ENCODE measurements around the gene DRD2. TPM values are rescaled to one million over a fixed set of nuclear protein-coding genes. Genes with fewer than 3 reads are reported as not detected.

Gene DRD2
- total and polyA plus RNA-seq, 4 donors = not detected

GRCh38 chr11:113420808-113421207 lies 54.4 kb downstream of the DRD2 start:
- no peak overlapping the region for H3K9ac ChIP-seq (ENCODE audit: low read depth in 1 of 2, low read length in 2 of 2)
- no peak for TF ChIP-seq TAF1 (conservative IDR thresholded peaks at IDR 0.05)
- no peak for TF ChIP-seq FOXA1 (IDR thresholded peaks at IDR 0.05)
- TF ChIP-seq NR2F2 (IDR thresholded peaks at IDR 0.05) = no peak
- TF ChIP-seq HNF4G (IDR thresholded peaks at IDR 0.05) = no peak
- TF ChIP-seq EGR1 (IDR thresholded peaks at IDR 0.05; ENCODE audit: low read depth in 2 of 2) = no peak
- TF ChIP-seq ATF3 (IDR thresholded peaks at IDR 0.05) = no peak
- TF ChIP-seq FOXA2 (IDR thresholded peaks at IDR 0.05) = no peak
- TF ChIP-seq MAX (IDR thresholded peaks at IDR 0.05) = no peak
- TF ChIP-seq CTCF (IDR thresholded peaks at IDR 0.05; ENCODE audit: low read depth, low read length, missing input control) = no peak
- TF ChIP-seq REST (IDR thresholded peaks at IDR 0.05) = no peak
- no peak for TF ChIP-seq RAD21 (IDR thresholded peaks at IDR 0.05)
- TF ChIP-seq JUND (IDR thresholded peaks at IDR 0.05) = no peak
- no peak for TF ChIP-seq SP1 (IDR thresholded peaks at IDR 0.05)
- no peaks in the 10 kb centered on the region for H3K36me3 ChIP-seq (ENCODE audit: control insufficient read depth in 4 of 4, insufficient read depth in 3 of 4, low read depth in 1 of 4, low read length in 3 of 4)
- DNase-seq (ENCODE audit: low spot score) = no peak
- no peak overlapping the region for H3K27ac ChIP-seq (ENCODE audit: low read depth in 1 of 2, low read length in 2 of 2)
- WGBS = 47% methylated on average over 2 of the region's 2 CpGs
- no peaks in the 10 kb centered on the region for H3K4me1 ChIP-seq (ENCODE audit: control insufficient read depth in 4 of 4, insufficient read depth in 4 of 4, low read length in 3 of 4)
- no peak overlapping the region for H3K4me3 ChIP-seq (ENCODE audit: low read depth in 1 of 3, low read length in 3 of 3)
- H3K27me3 ChIP-seq (ENCODE audit: control insufficient read depth in 4 of 4, insufficient read depth in 4 of 4, low read length in 3 of 4) = no peaks in the 10 kb centered on the region
- no peaks in the 10 kb centered on the region for H3K9me3 ChIP-seq (ENCODE audit: control insufficient read depth in 4 of 4, low read length in 3 of 4)

- Histone ChIP-seq H3K4me1 (ENCODE audit: control insufficient read depth in 4 of 4, insufficient read depth in 4 of 4, low read length in 3 of 4) (no peaks in the 10 kb centered on the region), H3K9me3 (ENCODE audit: control insufficient read depth in 4 of 4, low read length in 3 of 4) (no peaks in the 10 kb centered on the region), H3K27ac (ENCODE audit: low read depth in 1 of 2, low read length in 2 of 2) (no peak overlapping the region), H3K27me3 (ENCODE audit: control insufficient read depth in 4 of 4, insufficient read depth in 4 of 4, low read length in 3 of 4) (no peaks in the 10 kb centered on the region), H3K36me3 (ENCODE audit: control insufficient read depth in 4 of 4, insufficient read depth in 3 of 4, low read depth in 1 of 4, low read length in 3 of 4) (no peaks in the 10 kb centered on the region), H3K9ac (ENCODE audit: low read depth in 1 of 2, low read length in 2 of 2) (no peak overlapping the region), H3K4me3 (ENCODE audit: low read depth in 1 of 3, low read length in 3 of 3) (no peak overlapping the region)
- no peak for DNase-seq (ENCODE audit: low spot score)
- TF ChIP-seq CTCF (IDR thresholded peaks at IDR 0.05; ENCODE audit: low read depth, low read length, missing input control) (no peak), HNF4A (conservative IDR thresholded peaks at IDR 0.05) (no peak), MAX (IDR thresholded peaks at IDR 0.05) (no peak), FOXA1 (IDR thresholded peaks at IDR 0.05) (no peak), YY1 (IDR thresholded peaks at IDR 0.05) (no peak)
- WGBS = 75% methylated on average over 14 of the region's 14 CpGs
Observed at GRCh38 chr11:113419454-113420003, 55.7 kb downstream of the DRD2 start.
